T-helper 17 cell (primary cell): Measurements from ENCODE around the gene EIF4E2. TPM values are rescaled to one million over a fixed set of nuclear protein-coding genes. Genes with fewer than 3 reads are reported as not detected.

Source experiments
- ATAC-seq: fragments of 150-1000 bp; cut with Tn5 transposase; 2 replicates; pipeline ENCODE4 v1.10.0; 2021; ENCODE audit warnings: mild to moderate bottlenecking, moderate library complexity
- DNase-seq, 3 donors: peaks; one replicate each; pipeline versions ENCODE4 v3.0.0 to v3.0.0-alpha.2; 2020 to 2021
- H3K9me3 ChIP-seq: one replicate; pipeline ENCODE4 v1.7.0; 2013; ENCODE audit warnings: low read length, mild to moderate bottlenecking; ENCODE audit not compliant: control insufficient read depth, poor library complexity, severe bottlenecking
- H3K27ac Mint-ChIP-seq: one replicate; pipeline ENCODE4 v1.8.0; 2022; ENCODE audit warnings: mild to moderate bottlenecking, moderate library complexity, mixed read lengths
- H3K27me3 Mint-ChIP-seq: one replicate; pipeline ENCODE4 v1.8.0; 2022; ENCODE audit warnings: mixed read lengths
- H3K36me3 Mint-ChIP-seq: one replicate; pipeline ENCODE4 v1.8.0; 2022; ENCODE audit warnings: low read depth, mixed read lengths
- H3K4me1 Mint-ChIP-seq: one replicate; pipeline ENCODE4 v1.8.0; 2022; ENCODE audit warnings: mild to moderate bottlenecking, mixed read lengths
- H3K4me3 Mint-ChIP-seq: one replicate; pipeline ENCODE4 v1.8.0; 2022; ENCODE audit warnings: mild to moderate bottlenecking, moderate library complexity, mixed read lengths
- total RNA-seq, 4 donors: library from RNA in 2 of 4; stranded (reverse) in 2 of 4; gene quantifications; one replicate each; pipeline ENCODE4 v1.2.3 and lab custom pipeline; 2022 to 2026

Gene EIF4E2
- total RNA-seq, 2 donors from 2014 or later: 52.1 to 58.8 TPM

DNA sequence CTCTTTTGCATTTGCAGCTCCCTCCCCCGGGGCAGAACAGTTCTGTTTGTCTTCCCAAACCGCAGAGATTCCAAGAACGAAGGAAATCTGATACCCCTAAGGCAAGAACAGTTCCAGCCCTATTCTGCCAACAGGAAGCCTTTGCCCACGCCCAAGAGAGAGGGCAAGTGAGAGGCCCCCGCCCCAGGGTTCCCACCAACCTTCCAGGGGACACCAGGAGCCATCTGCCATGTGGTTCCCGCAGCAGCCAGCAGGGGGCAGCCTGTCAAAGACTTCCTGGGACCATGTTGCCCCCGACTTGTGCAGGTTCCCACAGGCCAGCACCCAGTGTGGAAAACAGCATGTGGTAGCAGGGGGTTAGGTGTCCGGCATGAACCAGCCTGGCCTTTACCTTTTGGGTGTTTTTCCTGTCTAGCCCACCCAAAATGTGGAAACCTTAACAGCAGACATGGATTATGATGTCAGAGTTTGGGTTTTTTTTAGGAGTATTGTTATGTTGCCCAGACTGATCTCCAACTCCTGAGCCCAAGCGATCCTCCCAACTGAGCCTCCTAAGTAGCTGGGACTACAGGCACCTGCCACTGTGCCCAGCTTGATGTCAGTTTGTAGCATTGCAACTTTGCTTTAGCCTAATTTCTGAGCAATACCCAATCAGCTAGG lies 61.2 kb downstream of the EIF4E2 start:
- Mint-ChIP-seq H3K27me3 (no peaks in the 10 kb centered on the region), H3K36me3 (no peaks in the 10 kb centered on the region), H3K4me1 (no peaks in the 10 kb centered on the region), H3K27ac (no peak overlapping the region), H3K4me3 (no peak overlapping the region)
- DNase-seq (peak; percentile 49 to 59 (median 52)), ATAC-seq (peak; percentile 67)
- H3K9me3 ChIP-seq: no peaks in the 10 kb centered on the region

DNA sequence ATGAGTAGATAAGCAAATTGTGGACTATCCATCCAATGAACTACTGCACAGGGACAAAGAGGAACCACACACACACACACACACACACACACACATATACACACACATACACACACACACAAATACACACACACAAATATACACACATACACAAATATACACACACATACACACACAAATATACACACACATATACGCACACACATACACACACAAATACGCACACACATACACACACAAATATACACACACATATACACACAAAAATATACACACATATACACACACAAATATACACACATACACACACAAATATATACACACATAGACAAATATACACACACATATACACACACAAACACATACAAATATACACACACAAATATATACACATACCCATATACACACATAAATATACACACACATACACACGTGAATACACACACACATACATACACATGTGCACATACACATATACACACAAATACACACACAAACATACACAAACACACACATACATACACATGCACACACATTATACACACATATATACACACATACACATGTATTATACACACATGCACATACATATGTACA lies 63.1 kb downstream of the EIF4E2 start:
- H3K4me3 Mint-ChIP-seq: no peak overlapping the region
- ATAC-seq (no peak), DNase-seq (no peak)
- H3K4me1 Mint-ChIP-seq: no peaks in the 10 kb centered on the region
- H3K36me3 Mint-ChIP-seq: no peaks in the 10 kb centered on the region
- H3K27me3 Mint-ChIP-seq: no peaks in the 10 kb centered on the region
- H3K27ac Mint-ChIP-seq: no peak overlapping the region
- no peaks in the 10 kb centered on the region for H3K9me3 ChIP-seq

DNA sequence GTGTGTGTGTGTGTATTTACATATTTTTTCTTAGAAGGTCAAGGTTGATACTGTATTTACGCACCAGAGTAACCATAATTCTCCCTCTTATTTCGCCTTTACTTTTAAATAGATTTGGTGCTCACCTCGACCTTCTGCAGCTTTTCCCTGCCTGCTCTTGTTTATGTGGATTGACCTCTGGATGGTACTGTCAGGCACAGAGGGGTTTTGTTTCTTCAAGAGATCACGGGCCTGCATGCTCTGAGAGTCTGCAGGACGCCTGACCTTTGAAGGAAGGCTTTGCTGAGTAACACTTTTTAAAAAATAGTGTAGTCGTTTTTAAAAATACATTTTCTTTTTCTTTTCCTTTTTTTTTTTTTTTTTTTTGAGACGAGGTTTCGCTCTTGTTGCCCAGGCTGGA lies 64.8 kb downstream of the EIF4E2 start:
- H3K4me3 Mint-ChIP-seq: no peak overlapping the region
- no peaks in the 10 kb centered on the region for H3K27me3 Mint-ChIP-seq
- ATAC-seq (no peak), DNase-seq (no peak)
- H3K36me3 Mint-ChIP-seq: no peaks in the 10 kb centered on the region
- H3K9me3 ChIP-seq: no peaks in the 10 kb centered on the region
- no peaks in the 10 kb centered on the region for H3K4me1 Mint-ChIP-seq
- H3K27ac Mint-ChIP-seq: no peak overlapping the region

Other genes starting within 250 kb of the EIF4E2 start
- under 1 TPM; 0.29 to 0.45 TPM for gene ALPP, start 171.9 kb upstream of the EIF4E2 start, total RNA-seq
- not detected for gene ALPG, start 143.8 kb upstream of the EIF4E2 start, total RNA-seq
- gene ALPI, start 94.5 kb upstream of the EIF4E2 start, total RNA-seq: not detected
- gene ECEL1, start 62.9 kb upstream of the EIF4E2 start, total RNA-seq: not detected
- not detected for gene PRSS56, start 30.3 kb upstream of the EIF4E2 start, total RNA-seq
- not detected for gene CHRND, start 24.5 kb upstream of the EIF4E2 start, total RNA-seq
- gene CHRNG, start 11.0 kb upstream of the EIF4E2 start, total RNA-seq: not detected
- gene TIGD1, start 132 bp upstream of the EIF4E2 start, total RNA-seq: 10 to 100 TPM; 14.6 to 17.2 TPM
- gene EFHD1, start 82.9 kb downstream of the EIF4E2 start, total RNA-seq: 1 to 10 TPM; 1.1 to 1.8 TPM
- 10 to 100 TPM; 55.9 to 62.9 TPM for gene GIGYF2, start 146.6 kb downstream of the EIF4E2 start, total RNA-seq
- gene KCNJ13, start 225.9 kb downstream of the EIF4E2 start, total RNA-seq: not detected